HG02610 (cell line): ENCODE data around the gene TENM4.

Experiments used
- ATAC-seq: cut with Tn5 transposase; IDR thresholded peaks from one replicate; pipeline ENCODE4 v1.9.1; 2021; ENCODE audit warnings: mild to moderate bottlenecking, moderate library complexity; ENCODE audit not compliant: unreplicated experiment

The TENM4 gene

DNA sequence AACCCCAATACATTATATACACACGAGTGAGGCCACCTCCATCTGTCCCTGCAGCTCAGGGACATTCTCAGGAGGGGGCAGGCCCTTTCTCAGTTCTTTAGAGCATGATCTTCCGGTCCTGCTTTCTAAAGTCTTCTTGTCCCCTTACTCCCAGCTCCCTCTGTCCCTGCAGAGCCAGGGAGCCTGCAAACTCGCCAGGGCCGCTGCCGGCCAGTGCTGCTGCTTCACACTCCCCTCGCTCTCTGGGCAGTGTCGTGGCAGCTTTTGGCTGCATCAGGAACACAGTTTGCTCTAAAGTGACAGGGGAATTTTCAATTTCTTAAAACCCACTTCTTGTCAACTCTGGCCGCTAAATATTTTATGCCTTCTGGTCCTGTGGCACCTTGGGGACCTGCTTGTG is 736.0 kb downstream of the TENM4 start:
- ATAC-seq, result no peak

DNA sequence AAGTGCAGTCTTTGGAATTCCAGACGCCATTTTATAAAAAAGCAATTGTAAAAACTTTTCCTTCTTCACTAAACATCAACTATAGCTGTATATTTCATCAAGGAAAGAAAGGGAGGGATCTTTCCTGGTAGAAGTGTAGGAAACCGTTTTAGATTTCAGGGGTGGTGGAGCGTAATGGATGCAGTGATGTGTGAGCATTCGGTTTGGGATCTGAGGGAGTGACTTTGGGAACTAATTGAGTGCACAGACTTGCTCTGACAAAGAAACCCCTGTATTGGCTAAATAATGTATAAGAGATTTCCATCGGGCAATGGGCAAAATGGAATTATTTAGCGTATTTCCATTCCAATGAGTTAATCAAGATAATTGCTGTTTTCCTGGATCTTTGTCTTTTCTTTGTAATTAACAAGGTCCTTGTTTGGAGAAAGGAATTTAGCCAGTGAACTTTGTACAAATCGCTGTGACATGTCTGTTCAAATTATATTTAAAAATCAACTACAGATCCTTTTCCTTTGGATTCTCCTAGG is 741.2 kb downstream of the TENM4 start:
- no peak for ATAC-seq

DNA sequence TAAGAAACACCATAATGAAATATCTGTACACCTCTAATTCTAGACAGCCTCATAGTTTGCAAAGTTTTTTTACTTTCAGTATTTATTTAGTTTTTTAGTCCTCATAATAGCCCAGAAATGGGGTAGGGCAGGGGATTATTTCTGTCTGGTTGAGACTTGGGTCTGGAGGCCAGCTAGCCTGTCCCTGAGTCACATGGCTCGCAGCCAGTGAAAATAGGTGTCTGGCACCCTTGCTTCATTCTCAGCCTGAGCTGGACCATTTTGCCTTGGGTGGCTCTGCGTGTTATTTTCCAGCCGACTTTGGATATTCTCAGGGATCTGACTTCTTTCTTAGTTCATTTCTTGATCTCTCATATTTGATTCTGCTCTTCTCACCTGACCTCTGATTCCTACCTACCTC is 742.2 kb downstream of the TENM4 start:
- ATAC-seq, result no peak

DNA sequence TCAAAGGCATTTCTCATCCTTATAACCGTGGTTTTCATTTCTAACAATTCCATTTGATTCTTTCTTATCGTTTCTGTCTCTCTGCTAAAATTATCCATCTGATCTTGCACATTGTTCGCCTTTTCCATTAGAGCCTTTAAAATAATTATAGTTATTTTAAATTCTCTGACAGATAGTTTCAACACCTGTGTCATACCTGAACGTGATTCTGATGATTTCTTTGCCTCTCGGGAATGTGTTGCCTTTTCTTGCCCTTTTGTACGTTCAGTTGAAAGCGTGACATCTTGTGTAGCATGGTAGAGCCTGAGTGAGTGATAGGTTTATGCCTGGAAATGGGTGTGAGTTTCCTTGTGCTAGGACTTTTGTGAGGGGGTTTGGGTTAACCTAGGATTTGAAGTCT is 744.7 kb downstream of the TENM4 start:
- no peak for ATAC-seq

DNA sequence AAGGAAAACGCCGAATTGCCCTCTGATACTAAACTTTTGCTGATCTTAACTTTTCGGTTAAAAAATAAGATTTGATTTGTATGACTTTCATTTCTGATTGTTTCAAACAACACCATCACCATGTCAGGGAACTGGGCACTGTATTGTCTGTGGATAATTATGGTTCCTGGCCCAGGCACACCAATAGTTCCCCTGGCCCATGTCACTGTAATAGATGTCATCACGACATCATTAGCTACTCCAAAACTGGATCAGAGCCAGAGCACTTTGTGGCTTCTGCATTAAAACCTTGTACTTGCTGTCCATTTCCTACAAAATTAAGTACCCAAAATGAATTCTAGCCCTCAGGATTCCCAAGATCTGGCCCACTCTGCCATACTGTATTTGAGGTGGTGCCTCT is 746.7 kb downstream of the TENM4 start:
- ATAC-seq, result no peak

DNA sequence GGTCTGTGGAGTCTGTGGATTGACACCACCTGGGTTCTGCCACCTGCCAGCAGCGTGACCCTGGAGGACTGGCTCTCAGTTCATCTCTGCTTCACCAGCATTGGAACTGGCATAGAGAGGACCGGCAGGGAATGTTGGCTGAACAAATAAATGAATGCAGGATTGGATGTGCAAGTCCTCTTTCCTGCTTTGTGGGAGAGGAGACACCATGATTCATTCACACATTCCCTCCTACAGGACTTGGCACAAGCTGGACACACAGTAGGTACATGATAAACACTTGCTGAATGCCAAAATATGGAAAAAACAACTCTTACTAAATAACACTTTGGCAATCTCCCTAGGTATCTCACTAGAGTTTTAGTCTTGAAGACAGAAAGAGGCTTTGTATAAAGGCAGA is 749.6 kb downstream of the TENM4 start:
- no peak for ATAC-seq

DNA sequence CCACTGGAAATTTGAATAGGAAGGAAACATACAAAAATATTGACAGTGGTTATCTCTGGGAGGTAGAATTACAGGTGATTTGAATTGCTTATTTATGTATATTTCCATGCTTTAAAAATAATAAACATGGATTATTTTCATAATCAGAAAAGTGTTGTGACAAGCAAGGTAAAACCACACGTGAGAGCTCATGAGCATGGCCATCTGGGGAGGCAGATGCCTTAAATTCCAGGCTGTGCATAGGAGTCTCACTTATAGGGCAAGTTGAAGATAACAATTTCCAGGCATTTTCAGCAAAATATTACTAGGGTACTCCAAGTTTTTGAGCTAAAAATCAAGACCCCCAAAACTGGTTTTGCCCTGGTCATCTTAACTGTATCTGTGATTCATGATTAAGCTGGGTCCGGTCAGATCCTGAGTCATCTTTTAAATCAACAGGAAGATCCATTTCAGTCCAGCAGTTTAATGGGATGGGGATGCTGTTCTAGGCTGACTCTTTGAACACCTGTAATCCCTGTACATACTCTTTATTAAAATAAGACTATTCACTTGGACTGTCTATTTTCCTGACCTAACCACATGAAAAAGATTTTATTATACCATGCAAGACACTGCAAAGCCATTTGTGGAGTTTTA is 750.4 kb downstream of the TENM4 start:
- no peak for ATAC-seq

DNA sequence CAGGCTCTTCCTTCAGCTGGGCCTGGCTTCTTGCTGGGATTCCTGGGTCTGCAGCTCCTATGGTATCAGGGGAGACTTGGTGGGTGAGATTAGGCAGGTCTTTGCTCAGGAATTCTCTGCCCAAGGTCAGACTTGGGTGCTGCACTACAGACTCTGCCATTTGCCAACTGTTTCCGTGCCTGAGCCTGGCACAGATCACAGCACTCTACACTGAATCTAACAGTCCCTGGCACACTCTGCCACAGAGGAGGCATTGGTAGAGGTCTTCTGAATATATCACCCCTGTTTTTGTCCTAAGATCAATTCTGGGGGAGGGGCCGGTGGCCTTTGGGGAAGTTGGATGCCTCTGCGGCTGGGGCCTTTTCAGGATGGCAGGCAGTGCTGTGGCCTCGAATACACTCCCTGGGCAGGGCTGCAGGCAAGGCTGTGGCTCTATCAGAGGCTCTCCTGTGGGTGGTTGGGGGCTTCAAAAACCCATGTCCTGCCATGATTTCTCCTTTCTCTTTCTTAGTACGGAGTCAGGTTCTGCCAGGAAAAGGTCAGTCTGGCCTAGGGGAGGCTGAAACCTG is 751.2 kb downstream of the TENM4 start:
- no peak for ATAC-seq

DNA sequence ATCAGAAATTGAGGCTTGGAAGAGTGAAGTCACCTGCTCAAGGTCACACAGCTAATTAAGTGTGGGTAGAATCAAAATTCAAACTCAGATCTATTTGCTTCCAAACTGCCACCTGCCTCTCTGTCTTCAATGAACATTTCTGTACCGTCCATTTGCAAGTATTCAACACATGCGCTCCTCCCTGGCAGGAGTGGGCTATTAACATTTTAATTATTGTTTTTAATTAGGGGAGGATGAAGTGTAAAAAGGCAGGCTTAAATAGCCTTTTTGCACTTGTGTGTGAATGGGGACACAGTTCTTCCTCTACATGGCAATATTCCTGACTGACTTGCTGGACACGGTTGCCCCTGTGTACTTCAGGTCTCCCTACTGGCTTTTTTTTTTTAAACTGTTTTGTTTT is 751.7 kb downstream of the TENM4 start:
- ATAC-seq, result no peak

DNA sequence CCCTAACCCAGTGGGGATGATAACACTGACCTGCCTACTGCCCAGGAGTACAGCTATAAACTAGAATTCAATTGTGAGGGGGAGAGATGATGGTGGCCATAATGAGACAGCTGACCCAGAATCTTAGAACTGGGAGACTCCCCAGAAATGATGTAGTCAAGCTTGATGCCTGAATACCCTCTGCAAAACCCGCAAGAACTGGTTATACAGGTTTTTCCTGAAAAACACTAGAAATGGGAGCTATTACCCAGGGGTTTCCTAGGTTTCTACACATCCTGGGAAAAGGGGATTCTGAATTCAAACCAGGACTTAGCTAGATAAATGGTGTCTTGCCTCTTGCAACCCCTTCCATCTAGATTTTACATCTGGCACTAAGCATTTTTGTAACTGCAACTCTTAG is 752.4 kb downstream of the TENM4 start:
- ATAC-seq, result no peak

DNA sequence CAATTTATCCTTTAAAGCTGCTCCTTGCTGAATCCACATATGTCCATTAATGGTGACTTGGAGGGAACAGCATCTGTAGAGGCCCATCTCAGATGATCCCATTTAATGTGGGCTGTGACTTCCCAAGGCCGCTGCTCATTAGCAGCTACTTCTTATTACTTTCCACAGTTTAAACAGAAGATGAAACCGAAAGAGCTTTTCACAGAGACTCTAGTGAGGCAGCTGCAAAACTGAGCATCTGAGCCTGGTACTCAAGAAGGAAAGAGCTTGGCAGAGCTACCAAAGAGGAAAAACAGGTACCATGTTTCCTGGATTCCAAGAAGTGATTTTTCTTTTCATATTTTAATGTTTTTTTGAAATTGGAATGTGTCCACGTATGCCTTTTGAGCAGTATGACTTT is 755.7 kb downstream of the TENM4 start:
- no peak for ATAC-seq

DNA sequence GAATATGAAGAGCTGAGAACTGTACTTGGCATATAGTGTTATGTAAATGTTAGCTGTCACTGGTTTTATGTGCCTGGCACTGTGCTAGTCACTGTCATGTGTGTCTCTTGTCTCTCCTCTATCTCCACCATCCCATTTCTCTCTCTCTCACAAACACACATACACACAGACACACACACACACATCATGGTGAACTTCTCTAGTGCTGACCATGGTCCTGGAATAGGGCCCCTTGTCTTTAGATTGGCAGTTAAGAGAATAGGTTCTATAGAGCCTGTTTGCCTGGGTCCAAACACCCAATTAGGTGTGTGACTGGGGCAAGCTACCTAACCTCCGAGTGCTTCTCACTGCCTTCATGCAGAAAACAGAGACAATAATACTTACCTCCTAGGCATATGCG is 756.5 kb downstream of the TENM4 start:
- ATAC-seq, result no peak

DNA sequence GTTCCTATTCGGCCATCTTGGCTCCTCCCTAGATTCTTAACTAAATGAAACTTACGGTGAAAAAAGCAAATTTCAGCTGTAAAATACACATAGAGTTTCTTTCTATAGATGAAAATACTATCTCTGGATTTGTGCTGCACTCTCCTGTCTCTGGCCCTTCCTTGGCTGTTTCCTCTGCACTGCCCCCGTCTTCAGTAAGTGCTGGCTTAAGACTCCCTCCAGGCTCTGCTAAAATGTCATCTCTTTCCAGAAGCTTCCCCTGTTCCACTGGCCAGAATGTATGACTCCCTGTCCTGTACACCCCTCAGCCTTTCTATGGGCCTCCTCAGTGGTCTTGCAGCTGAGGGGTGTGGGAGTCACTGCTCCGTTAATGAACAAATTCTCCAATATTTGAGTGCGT is 757.1 kb downstream of the TENM4 start:
- ATAC-seq, result no peak

DNA sequence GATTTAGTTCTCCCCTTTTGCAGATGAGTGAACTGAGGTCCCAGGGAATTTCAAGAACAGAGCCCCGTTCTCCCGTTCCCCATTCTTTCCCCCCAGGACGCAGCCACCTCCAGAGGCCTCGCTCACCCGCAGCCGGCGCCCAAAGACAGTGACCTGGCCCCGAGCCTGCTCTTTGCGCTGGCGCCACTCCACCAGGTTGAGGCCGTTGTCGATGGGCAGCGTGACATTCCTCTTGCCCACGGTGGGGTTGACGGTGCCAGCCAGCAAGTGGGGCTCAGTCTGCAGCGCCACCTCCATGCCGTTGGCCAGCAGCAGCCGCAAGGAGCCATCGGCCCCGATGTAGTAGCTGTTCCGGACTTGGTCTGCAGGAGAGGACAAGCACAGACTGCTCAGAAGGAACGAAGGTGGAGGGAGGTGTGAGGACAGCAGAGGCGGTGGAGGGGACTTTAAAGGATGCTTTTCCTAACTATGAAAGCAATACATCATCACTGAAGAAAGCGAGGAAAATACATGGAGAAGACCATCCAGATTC is 764.7 kb downstream of the TENM4 start:
- no peak for ATAC-seq

DNA sequence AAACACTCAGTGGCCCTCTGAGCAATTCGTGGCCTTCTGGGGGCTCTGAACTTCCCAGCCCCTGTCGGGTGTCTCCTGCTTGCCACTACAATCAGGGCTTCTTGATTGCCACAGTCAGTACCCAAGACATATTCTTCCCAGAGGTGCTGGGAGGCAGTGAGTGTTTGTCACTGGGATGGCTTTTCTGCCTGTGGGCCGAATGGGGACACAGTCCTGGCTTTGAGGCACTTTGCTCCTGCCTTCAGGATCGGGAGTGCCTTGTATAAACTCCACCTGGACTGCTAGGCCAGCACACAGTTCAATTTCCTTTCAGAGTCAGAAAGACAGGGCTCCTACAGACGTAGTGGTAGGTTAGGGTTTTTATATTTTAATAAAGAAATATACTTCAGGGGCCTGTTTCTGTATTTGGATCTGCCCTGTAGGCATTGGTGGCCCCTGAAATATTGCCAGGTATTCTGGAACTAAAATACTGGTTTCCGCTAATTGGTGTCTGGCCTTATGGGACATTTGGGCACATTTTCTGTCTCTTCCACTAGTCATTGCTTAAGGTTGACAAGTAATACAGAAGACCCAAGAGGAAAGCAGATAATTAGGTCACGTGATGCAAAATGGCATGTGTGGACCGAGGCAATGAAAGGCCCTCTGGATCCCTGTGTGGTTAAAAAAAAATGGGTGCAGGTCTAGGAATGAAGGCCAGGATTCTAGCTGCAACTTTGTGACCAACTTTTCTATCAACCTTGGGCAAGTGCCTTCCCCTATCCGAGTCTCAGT is 767.8 kb downstream of the TENM4 start:
- ATAC-seq, result no peak

DNA sequence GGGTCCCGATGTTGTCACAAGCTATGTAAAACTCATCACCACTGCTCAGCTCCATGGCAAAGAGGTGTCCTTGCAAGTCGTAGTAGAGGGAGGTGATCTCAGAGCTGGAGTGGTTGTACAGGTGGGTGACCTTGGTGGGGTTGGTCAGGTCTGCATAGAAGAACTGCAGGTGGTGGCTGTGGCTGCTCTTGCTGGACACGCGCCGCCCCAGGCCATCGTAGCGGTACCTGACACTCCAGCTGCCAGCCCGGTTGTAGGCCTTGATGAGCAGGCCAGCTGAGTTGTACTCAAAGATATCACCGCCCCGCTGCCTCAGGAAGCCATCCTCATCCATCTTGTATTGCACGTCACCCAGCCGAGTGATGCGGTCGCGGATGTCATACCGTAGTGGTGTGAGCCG is 771.6 kb downstream of the TENM4 start:
- no peak for ATAC-seq

DNA sequence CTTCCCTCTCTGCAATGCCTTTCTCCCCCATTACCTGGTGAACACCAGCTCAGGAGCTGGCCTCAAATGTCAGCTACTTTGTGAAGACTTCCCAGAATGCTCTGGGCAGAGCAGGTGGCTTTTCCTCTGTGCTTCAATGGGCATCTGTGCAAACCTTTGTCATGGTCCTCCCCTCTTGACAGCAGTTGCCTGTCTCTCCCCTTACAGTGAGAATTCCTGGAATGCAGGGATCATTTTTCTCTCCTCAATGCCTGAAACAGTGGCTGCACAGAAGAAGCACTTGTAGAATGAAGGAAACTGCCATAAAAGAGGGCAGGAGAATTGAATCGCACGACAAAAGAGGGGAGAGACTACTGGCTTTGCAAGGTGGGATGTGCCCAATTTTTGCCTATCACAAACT is 773.4 kb downstream of the TENM4 start:
- ATAC-seq, result no peak

DNA sequence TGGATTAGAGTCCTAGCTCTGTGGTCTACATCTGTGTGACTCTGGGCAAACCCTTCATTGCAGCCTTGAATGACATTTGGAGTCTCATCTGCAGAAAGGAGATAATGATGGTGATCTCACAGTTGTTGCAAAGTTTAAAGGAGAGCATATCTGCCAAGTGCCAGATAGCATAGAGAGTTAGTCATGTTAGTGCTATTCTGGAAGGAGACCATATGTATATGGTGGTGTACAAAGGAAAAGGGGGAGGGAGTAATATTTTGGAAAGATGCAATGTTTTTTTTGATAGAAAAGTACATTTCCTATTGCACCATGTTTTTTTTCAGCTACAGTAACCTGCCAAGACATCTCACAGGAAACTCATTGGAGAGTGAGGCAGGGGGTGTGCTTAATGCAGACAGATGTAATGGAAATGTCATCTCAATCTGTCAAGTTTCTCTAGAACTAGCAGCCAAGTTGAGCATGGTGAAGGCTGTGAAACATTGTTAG is 774.1 kb downstream of the TENM4 start:
- no peak for ATAC-seq

DNA sequence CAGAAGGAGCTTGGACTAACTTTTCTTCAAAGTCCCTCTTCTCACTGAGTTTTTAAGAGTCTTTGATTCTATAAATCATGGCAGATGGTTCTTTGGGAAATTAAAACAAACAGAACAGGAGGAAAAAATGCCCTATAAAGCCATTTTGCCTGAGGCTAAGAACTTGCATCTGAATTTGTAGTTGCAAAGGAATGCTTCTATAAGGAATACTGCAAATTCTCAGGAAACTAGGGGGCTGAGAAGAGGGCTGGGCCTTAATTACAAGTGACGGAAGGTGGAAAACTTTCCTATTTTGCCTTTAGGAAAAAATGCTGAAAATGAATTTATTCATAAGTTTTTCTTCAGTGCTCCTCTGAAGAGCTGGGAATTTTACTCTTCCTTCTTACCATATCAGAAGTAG is 776.2 kb downstream of the TENM4 start:
- no peak for ATAC-seq

DNA sequence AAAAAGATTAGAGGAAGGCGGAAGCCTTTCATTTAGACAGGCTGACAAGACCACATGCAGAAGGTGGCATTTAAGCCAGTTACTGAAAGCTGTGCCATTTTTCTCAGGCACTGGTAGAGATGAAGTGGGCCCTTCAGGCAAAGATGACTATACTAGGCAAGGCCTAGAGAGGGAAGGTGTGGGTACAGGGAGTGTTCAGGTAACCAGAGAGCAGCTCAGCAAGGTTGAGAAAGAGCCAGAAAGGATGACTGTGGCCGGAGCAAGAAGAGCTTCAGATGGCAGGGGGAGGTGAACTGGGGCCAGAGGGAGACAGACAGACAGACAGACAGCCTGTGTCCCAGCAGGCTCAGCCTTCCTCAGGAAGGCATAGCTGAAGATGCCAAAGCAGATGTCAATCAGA is 778.0 kb downstream of the TENM4 start:
- ATAC-seq, result no peak

DNA sequence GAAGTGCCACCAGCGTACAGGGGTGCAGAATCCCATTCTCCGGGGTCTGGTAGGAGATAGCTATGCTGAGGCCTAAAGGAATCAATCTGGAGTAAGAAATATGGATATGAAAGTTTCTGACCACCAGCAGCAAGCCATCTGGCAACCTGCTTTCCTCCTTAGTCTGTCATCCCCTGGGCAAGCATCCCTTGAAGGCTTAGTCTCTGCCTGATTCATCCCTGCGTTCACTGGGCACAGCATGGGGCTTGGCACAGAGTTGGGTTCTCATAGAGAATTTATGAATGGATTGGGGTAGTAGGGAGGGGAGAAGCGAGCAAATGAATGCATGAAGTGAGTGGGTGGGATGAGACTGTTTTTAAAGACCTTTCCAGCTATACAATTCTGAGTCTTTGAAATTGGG is 780.4 kb downstream of the TENM4 start:
- no peak for ATAC-seq
